ENCODE data around the gene MINDY2.

The MINDY2 gene

DNA sequence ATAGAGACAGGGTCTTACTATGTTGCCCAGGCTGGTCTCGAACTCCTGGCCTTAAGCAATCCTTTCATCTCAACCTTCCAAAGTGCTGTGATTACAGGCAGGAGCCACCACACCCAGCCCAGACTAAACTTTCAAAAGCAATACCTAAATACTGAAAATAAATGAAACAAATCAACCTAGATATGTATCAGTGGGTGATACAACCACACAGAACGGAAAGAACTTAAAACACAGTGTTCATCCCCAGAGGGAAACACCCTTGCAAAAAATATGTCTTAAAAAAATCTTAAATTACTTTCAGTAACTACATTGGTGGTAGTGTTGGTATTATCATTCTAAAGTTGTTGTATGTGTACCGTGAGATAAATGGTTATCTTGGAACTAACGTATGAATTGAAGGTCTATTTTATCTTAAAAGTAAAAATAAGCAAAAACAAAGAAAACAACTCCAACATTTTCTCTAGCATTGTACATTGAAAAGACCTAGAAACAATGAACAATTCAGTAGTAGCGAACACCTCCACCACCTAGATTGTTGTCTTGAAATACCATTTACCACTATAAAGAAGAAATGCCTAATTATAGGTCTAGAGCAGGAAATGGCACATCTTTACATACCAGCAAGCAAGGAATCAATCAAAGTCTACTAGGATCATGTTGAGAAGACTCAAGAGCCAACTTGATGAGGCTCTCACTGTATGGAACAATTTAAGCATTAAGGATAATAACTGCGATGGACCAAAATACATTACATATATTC is 137.6 kb downstream of the MINDY2 start:
- TF ChIP-seq, protein P1, sequence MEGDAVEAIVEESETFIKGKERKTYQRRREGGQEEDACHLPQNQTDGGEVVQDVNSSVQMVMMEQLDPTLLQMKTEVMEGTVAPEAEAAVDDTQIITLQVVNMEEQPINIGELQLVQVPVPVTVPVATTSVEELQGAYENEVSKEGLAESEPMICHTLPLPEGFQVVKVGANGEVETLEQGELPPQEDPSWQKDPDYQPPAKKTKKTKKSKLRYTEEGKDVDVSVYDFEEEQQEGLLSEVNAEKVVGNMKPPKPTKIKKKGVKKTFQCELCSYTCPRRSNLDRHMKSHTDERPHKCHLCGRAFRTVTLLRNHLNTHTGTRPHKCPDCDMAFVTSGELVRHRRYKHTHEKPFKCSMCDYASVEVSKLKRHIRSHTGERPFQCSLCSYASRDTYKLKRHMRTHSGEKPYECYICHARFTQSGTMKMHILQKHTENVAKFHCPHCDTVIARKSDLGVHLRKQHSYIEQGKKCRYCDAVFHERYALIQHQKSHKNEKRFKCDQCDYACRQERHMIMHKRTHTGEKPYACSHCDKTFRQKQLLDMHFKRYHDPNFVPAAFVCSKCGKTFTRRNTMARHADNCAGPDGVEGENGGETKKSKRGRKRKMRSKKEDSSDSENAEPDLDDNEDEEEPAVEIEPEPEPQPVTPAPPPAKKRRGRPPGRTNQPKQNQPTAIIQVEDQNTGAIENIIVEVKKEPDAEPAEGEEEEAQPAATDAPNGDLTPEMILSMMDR (IDR thresholded peaks at IDR 0.05; ENCODE audit: low read length, missing control alignments) = no peak
- H3K4me3 ChIP-seq (replicated peaks; ENCODE audit: low read depth, low read length) = no peak overlapping the region
- DNase-seq (ENCODE audit: low read depth) = no peak

GRCh38 chr15:58909616-58910015 is 138.5 kb downstream of the MINDY2 start:
- no peak overlapping the region for H3K4me3 ChIP-seq (replicated peaks; ENCODE audit: low read depth, low read length)
- TF ChIP-seq, protein P1 (IDR thresholded peaks at IDR 0.05; ENCODE audit: low read length, missing control alignments) = no peak

DNA sequence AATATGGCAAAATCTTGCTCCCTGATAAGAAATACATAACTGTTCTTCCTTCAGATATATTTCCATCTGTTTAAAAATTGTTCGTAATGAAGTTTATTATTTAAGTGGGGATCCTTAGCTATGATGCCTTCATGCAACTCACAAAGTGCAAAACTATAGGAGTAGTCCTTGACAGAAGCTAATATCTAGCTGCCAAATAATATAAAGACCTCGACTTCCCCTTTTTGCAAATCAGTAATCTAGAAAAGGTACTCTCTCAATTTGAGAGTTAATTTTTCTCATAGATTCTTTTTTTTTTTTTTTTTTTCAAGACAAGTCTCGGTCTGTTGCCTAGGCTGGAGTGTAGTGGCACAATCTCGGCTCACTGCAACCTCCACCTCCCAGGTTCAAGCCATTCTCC is 139.4 kb downstream of the MINDY2 start:
- TF ChIP-seq, protein P1 (IDR thresholded peaks at IDR 0.05; ENCODE audit: low read length, missing control alignments) = no peak
- DNase-seq (ENCODE audit: low read depth) = no peak
- no peak overlapping the region for H3K4me3 ChIP-seq (replicated peaks; ENCODE audit: low read depth, low read length)

More at GRCh38 chr15:58909616-58910015, 138.5 kb downstream of the MINDY2 start:
- DNase-seq (ENCODE audit: low read depth) = no peak

Measured in fibroblast of pulmonary artery (primary cell).